GM12878 (cell line): ENCODE results near the gene ABL1. TPM values are rescaled to one million over a fixed set of nuclear protein-coding genes. Genes with fewer than 3 reads are reported as not detected.

Experiments
- ATAC-seq: fragments of 200-7000 bp; cut with Tn5 transposase; 3 replicates; pipeline ENCODE4 v1.9.1; 2020; ENCODE audit warnings: mild to moderate bottlenecking, moderate library complexity
- BruUV-seq: library from RNA; stranded (reverse); fragments of 400-500 nt; replicated peaks from 2 replicates; lab custom pipeline; 2021; lab: Mats Ljungman, UMichigan
- CTCF ChIA-PET: fragments of 300-600 bp; sonication (Branson Sonifier 250); formaldehyde crosslinking; extraction: SDS; loops from one replicate; lab custom pipeline; 2021; ENCODE audit warnings: inconsistent platforms; lab: Yijun Ruan, JAX
- POLR2A ChIA-PET: fragments of 350-600 bp; formaldehyde crosslinking; extraction: SDS; loops from one replicate; lab custom pipeline; 2021; ENCODE audit warnings: inconsistent platforms; lab: Charles Lee
- RAD21 ChIA-PET: fragments of 300-600 bp; sonication (Branson Sonifier 250); formaldehyde crosslinking; loops from one replicate; lab custom pipeline; 2023; ENCODE audit warnings: antibody characterized with exemption; ENCODE audit not compliant: unreplicated experiment; lab: Charles Lee
- SMC1A ChIA-PET: fragments of 300-600 bp; sonication (Branson Sonifier 250); formaldehyde crosslinking; loops from one replicate; lab custom pipeline; 2023; ENCODE audit not compliant: unreplicated experiment, uncharacterized antibody; lab: Charles Lee
- DNase-seq: peaks from one replicate; pipeline ENCODE4 v3.0.0-alpha.2; 2011; ENCODE audit warnings: low read depth, low spot score
- FAIRE-seq: peaks from 3 replicates; lab custom pipeline; 2011; peaks lifted over from hg19 to GRCh38; lab: Jason Lieb, UNC
- H2AFZ ChIP-seq: 2 replicates; pipeline ENCODE4 v1.6.0; 2011; ENCODE audit warnings: low read depth, low read length, control low read depth; ENCODE audit not compliant: control insufficient read depth
- H3K27ac ChIP-seq: 2 replicates; pipeline ENCODE4 v1.5.1; 2011; ENCODE audit warnings: control low read depth; ENCODE audit not compliant: control insufficient read depth, insufficient read depth
- H3K27me3 ChIP-seq, 2 experiments: replicated peaks in 1 of 2; 2 replicates each; pipeline versions ENCODE4 v1.6.0 to v1.6.1; 2011; ENCODE audit warnings: low read length in 1 of 2; ENCODE audit not compliant: control insufficient read depth in 2 of 2, insufficient read depth in 2 of 2
- H3K36me3 ChIP-seq, 2 experiments: 2 replicates each; pipeline ENCODE4 v1.5.1; 2011; ENCODE audit warnings: low read length in 1 of 2; ENCODE audit not compliant: control insufficient read depth in 2 of 2, insufficient read depth in 2 of 2
- H3K4me1 ChIP-seq: 2 replicates; pipeline ENCODE4 v1.6.1; 2011; ENCODE audit warnings: mild to moderate bottlenecking, low read length, moderate library complexity, mixed read lengths; ENCODE audit not compliant: control insufficient read depth, insufficient read depth
- H3K4me2 ChIP-seq: 2 replicates; pipeline ENCODE4 v1.6.0; 2011; ENCODE audit warnings: control low read depth; ENCODE audit not compliant: control insufficient read depth, insufficient read depth
- H3K4me3 ChIP-seq: fragments of 200-600 bp; sonication (generic); 2 replicates; pipeline ENCODE4 v1.5.1; 2016
- H3K79me2 ChIP-seq: 2 replicates; pipeline ENCODE4 v1.6.0; 2011; ENCODE audit warnings: low read length; ENCODE audit not compliant: control insufficient read depth, insufficient read depth
- H3K9ac ChIP-seq: 2 replicates; pipeline ENCODE4 v1.8.0; 2011; ENCODE audit warnings: low read length, control low read depth, mixed read lengths; ENCODE audit not compliant: control insufficient read depth, insufficient read depth
- H3K9me3 ChIP-seq: replicated peaks from 3 replicates; pipeline ENCODE4 v1.5.1; 2011; ENCODE audit warnings: mild to moderate bottlenecking, low read length; ENCODE audit not compliant: control insufficient read depth, insufficient read depth
- H4K20me1 ChIP-seq: 2 replicates; pipeline ENCODE4 v1.6.0; 2011; ENCODE audit not compliant: control insufficient read depth, insufficient read depth
- CBX3 ChIP-seq: fragments of 200-600 bp; sonication (generic); IDR thresholded peaks from 2 replicates; pipeline ENCODE4 v1.6.1; 2016; ENCODE audit warnings: low read depth, borderline replicate concordance
- CREM ChIP-seq: IDR thresholded peaks from 2 replicates; pipeline ENCODE4 v1.6.1; 2014; ENCODE audit warnings: antibody characterized with exemption, low read depth
- FOXK2 ChIP-seq: fragments of 450-650 bp; IDR thresholded peaks from 2 replicates; pipeline ENCODE4 v1.6.1; 2017; ENCODE audit warnings: mild to moderate bottlenecking, moderate library complexity
- WGBS: methylation state at CpG from one replicate; pipeline ENCODE4 v1.1.6; 2016; ENCODE audit warnings: low lambda C conversion rate; ENCODE audit not compliant: insufficient replicate concordance, insufficient coverage; ENCODE audit errors: missing lambda C conversion rate; 5-methylcytosine and 5-hydroxymethylcytosine counted together
- in situ Hi-C: fragments of 300-500 bp; cut with MboI; formaldehyde crosslinking; loops from 9 replicates; pipeline ENCODE4 v1.14.3; 2018; ENCODE audit warnings: mixed read lengths
- intact Hi-C: fragments of 100-400 bp; cut with micrococcal nuclease; formaldehyde crosslinking; loops from one replicate; pipeline ENCODE4 v1.14.2; 2022; ENCODE audit not compliant: unreplicated experiment
- polyA plus RNA-seq, 11 experiments: library from polyadenylated mRNA; depleted of rRNA in 4 of 11; unstranded in 6 of 11; stranded (reverse) in 5 of 11; fragments of >200 nt; fragmentation: Nextera tagmentation in 4 of 11; fragmentation: Illumina TruSeq in 1 of 11; extraction: Ambion mirVana in 4 of 11; extraction: Trizol in 1 of 11; gene quantifications; 1 replicate in 1 of 11; 2 replicates in 10 of 11; pipeline versions ENCODE4 v1.2.1 to v1.2.3, GENCODE V29; 2011 to 2016; ENCODE audit warnings: inconsistent platforms in 2 of 11, missing spikeins in 2 of 11, low read depth in 1 of 11
- total RNA-seq, 4 experiments: library from RNA; depleted of rRNA in 3 of 4; stranded (reverse); fragments of >200 nt in 3 of 4; fragmentation: Illumina TruSeq in 1 of 4; extraction: Trizol in 1 of 4; gene quantifications; 2 replicates each; pipeline versions ENCODE4 v1.2.1 to v1.2.3, GENCODE V29; 2013 to 2021
- TF ChIP-seq, protein P1 (sequence below), 3 experiments: IDR thresholded peaks in 2 of 3; conservative IDR thresholded peaks in 1 of 3; 2 replicates each; pipeline ENCODE4 v1.5.1; 2011; ENCODE audit warnings: low read depth in 3 of 3, low read length in 3 of 3, mild to moderate bottlenecking in 3 of 3, control low read depth in 2 of 3, moderate library complexity in 2 of 3, inconsistent platforms in 1 of 3, mixed read lengths in 1 of 3; ENCODE audit not compliant: control insufficient read depth in 2 of 3, insufficient read depth in 1 of 3; ENCODE audit errors: extremely low read depth in 1 of 3

ABL1 gene
- total and polyA plus RNA-seq, 10 of the 15 experiments (the other 5 are each of a cell fraction or from before 2014, with no cell fraction given) = 0.79 to 51.5 (median 16.3) TPM

DNA sequence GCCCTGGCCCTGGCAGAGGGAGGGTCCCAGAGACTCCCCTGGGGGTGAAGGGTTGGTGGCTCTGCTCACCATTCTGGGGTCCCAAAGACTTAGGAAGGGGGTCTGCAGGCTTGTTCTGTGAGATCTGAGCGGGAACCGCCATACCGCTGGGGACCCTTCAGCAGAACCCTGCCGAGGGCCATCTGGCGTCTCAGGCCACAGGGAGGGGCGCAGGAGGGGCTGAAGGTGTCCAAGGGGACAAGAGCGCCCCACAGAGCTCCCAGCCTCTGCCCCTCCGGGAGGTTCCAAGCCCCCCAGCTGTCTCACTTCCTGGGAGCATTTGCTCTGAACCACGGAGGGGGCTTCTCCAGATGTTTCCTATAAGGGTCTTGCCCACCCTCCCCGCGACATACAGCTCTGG, 99.2 kb downstream of the ABL1 start:
- H3K79me2 ChIP-seq = no peaks in the 10 kb centered on the region
- no peak overlapping the region for H3K27ac ChIP-seq
- H3K4me2 ChIP-seq = no peak overlapping the region
- H3K4me1 ChIP-seq = peaks cover 21% of the 10 kb centered on the region
- no peak for FAIRE-seq
- H3K9ac ChIP-seq = no peak overlapping the region
- peaks cover 6% of the 10 kb centered on the region for H4K20me1 ChIP-seq
- H3K4me3 ChIP-seq = no peak overlapping the region
- ChIA-PET RAD21 (interaction anchor here (2.2 kb wide), 1 partner anchor 65 kb away, joined by 7 read pairs; no protein-coding TSS in a partner anchor), SMC1A (interaction anchor here (0.6 to 3.0 kb wide), 2 partner anchors 14 to 64 kb away, joined by 3 to 13 read pairs; no protein-coding TSS in a partner anchor), POLR2A (no interaction called here), CTCF (interaction anchor here (0.8 to 7.8 kb wide), 4 partner anchors 11 to 233 kb away, joined by 3 to 89 read pairs (median 4); no protein-coding TSS in a partner anchor)
- H2AFZ ChIP-seq = no peak overlapping the region
- H3K9me3 ChIP-seq = no peaks in the 10 kb centered on the region
- intact Hi-C loops = loop anchor here (10.0 kb wide), 1 partner anchor 111 kb away; no protein-coding TSS in a partner anchor
- 76% methylated on average over 11 of the region's 11 CpGs for WGBS
- H3K27me3 ChIP-seq = peaks cover 3 to 19% of the 10 kb centered on the region in 2 experiments
- DNase-seq = no peak
- no peaks in the 10 kb centered on the region for H3K36me3 ChIP-seq
- no peak for TF ChIP-seq FOXK2
- no peak for TF ChIP-seq CBX3
- TF ChIP-seq CREM = no peak
- TF ChIP-seq, protein P1, sequence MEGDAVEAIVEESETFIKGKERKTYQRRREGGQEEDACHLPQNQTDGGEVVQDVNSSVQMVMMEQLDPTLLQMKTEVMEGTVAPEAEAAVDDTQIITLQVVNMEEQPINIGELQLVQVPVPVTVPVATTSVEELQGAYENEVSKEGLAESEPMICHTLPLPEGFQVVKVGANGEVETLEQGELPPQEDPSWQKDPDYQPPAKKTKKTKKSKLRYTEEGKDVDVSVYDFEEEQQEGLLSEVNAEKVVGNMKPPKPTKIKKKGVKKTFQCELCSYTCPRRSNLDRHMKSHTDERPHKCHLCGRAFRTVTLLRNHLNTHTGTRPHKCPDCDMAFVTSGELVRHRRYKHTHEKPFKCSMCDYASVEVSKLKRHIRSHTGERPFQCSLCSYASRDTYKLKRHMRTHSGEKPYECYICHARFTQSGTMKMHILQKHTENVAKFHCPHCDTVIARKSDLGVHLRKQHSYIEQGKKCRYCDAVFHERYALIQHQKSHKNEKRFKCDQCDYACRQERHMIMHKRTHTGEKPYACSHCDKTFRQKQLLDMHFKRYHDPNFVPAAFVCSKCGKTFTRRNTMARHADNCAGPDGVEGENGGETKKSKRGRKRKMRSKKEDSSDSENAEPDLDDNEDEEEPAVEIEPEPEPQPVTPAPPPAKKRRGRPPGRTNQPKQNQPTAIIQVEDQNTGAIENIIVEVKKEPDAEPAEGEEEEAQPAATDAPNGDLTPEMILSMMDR (IDR thresholded peaks at IDR 0.05 in 2 of 3, conservative IDR thresholded peaks at IDR 0.05 in 1 of 3; ENCODE audit: control insufficient read depth in 2 of 3, extremely low read depth in 1 of 3, insufficient read depth in 1 of 3, low read depth in 3 of 3, low read length in 3 of 3) = no peak
- TF ChIP-seq, all 136 proteins: peak for 0
- in situ Hi-C loops = no loop called here
- ATAC-seq = no peak
- no TSS peak for BruUV-seq
